ENCODE data around the gene NDUFA7.
"Not testable (repeated sequence)": the region's sequence is repeated elsewhere in the genome, so short reads cannot be mapped to it uniquely, and the experiment has no call there.

DNA sequence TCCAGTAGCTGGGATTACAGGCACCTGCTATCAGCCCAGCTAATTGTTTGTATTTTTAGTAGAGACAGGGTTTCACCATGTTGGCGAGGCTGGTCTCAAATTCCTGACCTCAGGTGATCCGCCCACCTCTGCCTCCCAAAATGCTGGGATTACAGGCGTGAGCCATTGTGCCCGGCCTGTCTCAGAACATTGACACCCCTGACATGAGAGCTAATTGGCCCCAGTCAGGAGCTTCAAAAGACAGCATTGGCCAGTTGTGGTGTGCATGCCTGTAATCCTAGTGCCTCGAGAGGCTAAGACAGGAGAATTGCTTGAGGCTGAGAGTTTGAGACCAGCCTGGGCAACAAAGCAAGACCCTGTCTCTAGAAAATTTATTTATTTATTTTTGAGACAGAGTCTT is 31.7 kb upstream of the NDUFA7 start:
- not testable (repeated sequence) for TF ChIP-seq FOXA1 (IDR thresholded peaks at IDR 0.05); HDGF (IDR thresholded peaks at IDR 0.05; ENCODE audit: borderline replicate concordance); PKNOX1 (IDR thresholded peaks at IDR 0.05); FOXM1 (IDR thresholded peaks at IDR 0.05; ENCODE audit: borderline replicate concordance); FOXK2 (IDR thresholded peaks at IDR 0.05); CTBP1 (IDR thresholded peaks at IDR 0.05; ENCODE audit: borderline replicate concordance); L3MBTL2 (conservative IDR thresholded peaks at IDR 0.05); ZNF384 (IDR thresholded peaks at IDR 0.05); ELF4 (IDR thresholded peaks at IDR 0.05); BHLHE40 (IDR thresholded peaks at IDR 0.05; ENCODE audit: borderline replicate concordance); NFRKB (IDR thresholded peaks at IDR 0.05); TARDBP (IDR thresholded peaks at IDR 0.05)
